GM12878 (cell line): ENCODE measurements around the gene LHB. TPM values are rescaled to one million over a fixed set of nuclear protein-coding genes. Genes with fewer than 3 reads are reported as not detected.
A peak's percentile ranks its signal among the peaks of the same experiment; 100 is the strongest.

Source experiments
- ATAC-seq: fragments of 200-7000 bp; cut with Tn5 transposase; 3 replicates; pipeline ENCODE4 v1.9.1; 2020; ENCODE audit warnings: mild to moderate bottlenecking, moderate library complexity
- BruUV-seq: library from RNA; stranded (reverse); fragments of 400-500 nt; replicated peaks from 2 replicates; lab custom pipeline; 2021; lab: Mats Ljungman, UMichigan
- CTCF ChIA-PET: fragments of 300-600 bp; sonication (Branson Sonifier 250); formaldehyde crosslinking; extraction: SDS; loops from one replicate; lab custom pipeline; 2021; ENCODE audit warnings: inconsistent platforms; lab: Yijun Ruan, JAX
- POLR2A ChIA-PET: fragments of 350-600 bp; formaldehyde crosslinking; extraction: SDS; loops from one replicate; lab custom pipeline; 2021; ENCODE audit warnings: inconsistent platforms; lab: Charles Lee
- RAD21 ChIA-PET: fragments of 300-600 bp; sonication (Branson Sonifier 250); formaldehyde crosslinking; loops from one replicate; lab custom pipeline; 2023; ENCODE audit warnings: antibody characterized with exemption; ENCODE audit not compliant: unreplicated experiment; lab: Charles Lee
- SMC1A ChIA-PET: fragments of 300-600 bp; sonication (Branson Sonifier 250); formaldehyde crosslinking; loops from one replicate; lab custom pipeline; 2023; ENCODE audit not compliant: unreplicated experiment, uncharacterized antibody; lab: Charles Lee
- DNase-seq: peaks from one replicate; pipeline ENCODE4 v3.0.0-alpha.2; 2011; ENCODE audit warnings: low read depth, low spot score
- FAIRE-seq: peaks from 3 replicates; lab custom pipeline; 2011; peaks lifted over from hg19 to GRCh38; lab: Jason Lieb, UNC
- H2AFZ ChIP-seq: 2 replicates; pipeline ENCODE4 v1.6.0; 2011; ENCODE audit warnings: low read depth, low read length, control low read depth; ENCODE audit not compliant: control insufficient read depth
- H3K27ac ChIP-seq: 2 replicates; pipeline ENCODE4 v1.5.1; 2011; ENCODE audit warnings: control low read depth; ENCODE audit not compliant: control insufficient read depth, insufficient read depth
- H3K27me3 ChIP-seq, 2 experiments: replicated peaks in 1 of 2; 2 replicates each; pipeline versions ENCODE4 v1.6.0 to v1.6.1; 2011; ENCODE audit warnings: low read length in 1 of 2; ENCODE audit not compliant: control insufficient read depth in 2 of 2, insufficient read depth in 2 of 2
- H3K36me3 ChIP-seq, 2 experiments: 2 replicates each; pipeline ENCODE4 v1.5.1; 2011; ENCODE audit warnings: low read length in 1 of 2; ENCODE audit not compliant: control insufficient read depth in 2 of 2, insufficient read depth in 2 of 2
- H3K4me1 ChIP-seq: 2 replicates; pipeline ENCODE4 v1.6.1; 2011; ENCODE audit warnings: mild to moderate bottlenecking, low read length, moderate library complexity, mixed read lengths; ENCODE audit not compliant: control insufficient read depth, insufficient read depth
- H3K4me2 ChIP-seq: 2 replicates; pipeline ENCODE4 v1.6.0; 2011; ENCODE audit warnings: control low read depth; ENCODE audit not compliant: control insufficient read depth, insufficient read depth
- H3K4me3 ChIP-seq: fragments of 200-600 bp; sonication (generic); 2 replicates; pipeline ENCODE4 v1.5.1; 2016
- H3K79me2 ChIP-seq: 2 replicates; pipeline ENCODE4 v1.6.0; 2011; ENCODE audit warnings: low read length; ENCODE audit not compliant: control insufficient read depth, insufficient read depth
- H3K9ac ChIP-seq: 2 replicates; pipeline ENCODE4 v1.8.0; 2011; ENCODE audit warnings: low read length, control low read depth, mixed read lengths; ENCODE audit not compliant: control insufficient read depth, insufficient read depth
- H3K9me3 ChIP-seq: replicated peaks from 3 replicates; pipeline ENCODE4 v1.5.1; 2011; ENCODE audit warnings: mild to moderate bottlenecking, low read length; ENCODE audit not compliant: control insufficient read depth, insufficient read depth
- H4K20me1 ChIP-seq: 2 replicates; pipeline ENCODE4 v1.6.0; 2011; ENCODE audit not compliant: control insufficient read depth, insufficient read depth
- BCLAF1 ChIP-seq: fragments of 450-650 bp; IDR thresholded peaks from 2 replicates; pipeline ENCODE4 v1.6.1; 2017; ENCODE audit warnings: antibody characterized with exemption, mild to moderate bottlenecking, moderate library complexity
- BHLHE40 ChIP-seq, 2 experiments: fragments of 450-650 bp in 1 of 2; IDR thresholded peaks; 2 replicates each; pipeline ENCODE4 v1.6.1; 2011 to 2017; ENCODE audit warnings: low read depth in 2 of 2, borderline replicate concordance in 1 of 2, improper control_type of control experiment in 1 of 2, low read length in 1 of 2, mild to moderate bottlenecking in 1 of 2
- CHD4 ChIP-seq: fragments of 200-600 bp; sonication (generic); IDR thresholded peaks from 2 replicates; pipeline ENCODE4 v1.6.1; 2016; ENCODE audit warnings: mild to moderate bottlenecking
- E2F8 ChIP-seq: fragments of 450-650 bp; IDR thresholded peaks from 2 replicates; pipeline ENCODE4 v1.6.1; 2018; ENCODE audit warnings: mild to moderate bottlenecking, low read depth, moderate library complexity; ENCODE audit not compliant: partially characterized antibody
- FOS ChIP-seq: IDR thresholded peaks from 3 replicates; pipeline ENCODE4 v1.6.1; 2011; ENCODE audit warnings: borderline replicate concordance; ENCODE audit not compliant: insufficient read length; ENCODE audit errors: extremely low read depth
- FOXK2 ChIP-seq: fragments of 450-650 bp; IDR thresholded peaks from 2 replicates; pipeline ENCODE4 v1.6.1; 2017; ENCODE audit warnings: mild to moderate bottlenecking, moderate library complexity
- KDM1A ChIP-seq: fragments of 200-600 bp; sonication (generic); IDR thresholded peaks from 2 replicates; pipeline ENCODE4 v1.6.1; 2016; ENCODE audit warnings: borderline replicate concordance
- NR2C1 ChIP-seq: fragments of 450-650 bp; IDR thresholded peaks from 2 replicates; pipeline ENCODE4 v1.6.1; 2017; ENCODE audit warnings: antibody characterized with exemption, mild to moderate bottlenecking, moderate library complexity
- RAD51 ChIP-seq: fragments of 450-650 bp; IDR thresholded peaks from 2 replicates; pipeline ENCODE4 v1.6.1; 2016; ENCODE audit warnings: moderate library complexity, mild to moderate bottlenecking, inconsistent platforms
- RUNX3 ChIP-seq: IDR thresholded peaks from 2 replicates; pipeline ENCODE4 v1.6.1; 2012; ENCODE audit warnings: low read length, inconsistent platforms
- SMC3 ChIP-seq: IDR thresholded peaks from 2 replicates; pipeline ENCODE4 v1.6.1; 2011; ENCODE audit warnings: low read length, improper control_type of control experiment, borderline replicate concordance
- SREBF1 ChIP-seq: IDR thresholded peaks from 2 replicates; pipeline ENCODE4 v1.6.1; 2012; ENCODE audit warnings: mild to moderate bottlenecking, low read length
- SRF ChIP-seq, 2 experiments: IDR thresholded peaks; 2 replicates each; pipeline ENCODE4 v1.6.1; 2011; ENCODE audit warnings: low read depth in 2 of 2, low read length in 2 of 2, mild to moderate bottlenecking in 1 of 2, moderate library complexity in 1 of 2
- SUPT20H ChIP-seq: IDR thresholded peaks from 2 replicates; pipeline ENCODE4 v1.6.1; 2011; ENCODE audit warnings: low read depth, mild to moderate bottlenecking, low read length, moderate library complexity, borderline replicate concordance; ENCODE audit not compliant: control insufficient read depth
- YY1 ChIP-seq: IDR thresholded peaks from 2 replicates; pipeline ENCODE4 v1.6.1; 2011; ENCODE audit warnings: low read depth, mild to moderate bottlenecking, low read length
- ZBED1 ChIP-seq: IDR thresholded peaks from 2 replicates; pipeline ENCODE4 v1.6.1; 2016; ENCODE audit warnings: borderline replicate concordance
- WGBS: methylation state at CpG from one replicate; pipeline ENCODE4 v1.1.6; 2016; ENCODE audit warnings: low lambda C conversion rate; ENCODE audit not compliant: insufficient replicate concordance, insufficient coverage; ENCODE audit errors: missing lambda C conversion rate; 5-methylcytosine and 5-hydroxymethylcytosine counted together
- in situ Hi-C: fragments of 300-500 bp; cut with MboI; formaldehyde crosslinking; loops from 9 replicates; pipeline ENCODE4 v1.14.3; 2018; ENCODE audit warnings: mixed read lengths
- intact Hi-C: fragments of 100-400 bp; cut with micrococcal nuclease; formaldehyde crosslinking; loops from one replicate; pipeline ENCODE4 v1.14.2; 2022; ENCODE audit not compliant: unreplicated experiment
- polyA plus RNA-seq, 11 experiments: library from polyadenylated mRNA; depleted of rRNA in 4 of 11; unstranded in 6 of 11; stranded (reverse) in 5 of 11; fragments of >200 nt; fragmentation: Nextera tagmentation in 4 of 11; fragmentation: Illumina TruSeq in 1 of 11; extraction: Ambion mirVana in 4 of 11; extraction: Trizol in 1 of 11; gene quantifications; 1 replicate in 1 of 11; 2 replicates in 10 of 11; pipeline versions ENCODE4 v1.2.1 to v1.2.3, GENCODE V29; 2011 to 2016; ENCODE audit warnings: inconsistent platforms in 2 of 11, missing spikeins in 2 of 11, low read depth in 1 of 11
- total RNA-seq, 4 experiments: library from RNA; depleted of rRNA in 3 of 4; stranded (reverse); fragments of >200 nt in 3 of 4; fragmentation: Illumina TruSeq in 1 of 4; extraction: Trizol in 1 of 4; gene quantifications; 2 replicates each; pipeline versions ENCODE4 v1.2.1 to v1.2.3, GENCODE V29; 2013 to 2021

The LHB gene
- total and polyA plus RNA-seq, 10 of the 15 experiments (the other 5 are each of a cell fraction or from before 2014, with no cell fraction given), result 0.20 to 0.72 (median 0.46) TPM; not detected in 5

- no peak for TF ChIP-seq RAD51
- TF ChIP-seq FOS, result no peak
- no peak for TF ChIP-seq NR2C1
- no peak for TF ChIP-seq E2F8
- TF ChIP-seq BHLHE40 (IDR thresholded peaks at IDR 0.05; ENCODE audit: borderline replicate concordance in 1 of 2, low read depth in 2 of 2, low read length in 1 of 2), result no peak
These were observed 5.2 kb upstream of the LHB start (continued) for GRCh38 chr19:49022116-49022515.

- ChIA-PET SMC1A (no interaction called here), POLR2A (interaction anchor here (0.5 kb wide), 1 partner anchor 140 kb away, joined by 5 read pairs; no protein-coding TSS in a partner anchor)
- TF ChIP-seq KDM1A (no peak), SRF (IDR thresholded peaks at IDR 0.05; ENCODE audit: low read depth in 2 of 2, low read length in 2 of 2) (no peak), SMC3 (no peak), FOXK2 (no peak), CHD4 (no peak), SUPT20H (no peak), YY1 (no peak), BHLHE40 (IDR thresholded peaks at IDR 0.05; ENCODE audit: borderline replicate concordance in 1 of 2, low read depth in 2 of 2, low read length in 1 of 2) (peak; percentile 61 to 81), ZBED1 (no peak), SREBF1 (no peak), RUNX3 (peak; percentile 9; the same call in 1 of the 2 replicates), BCLAF1 (no peak)
These were observed 4.3 kb upstream of the LHB start for GRCh38 chr19:49020931-49021895.

More at GRCh38 chr19:49020931-49021895, 4.3 kb upstream of the LHB start:
- ChIA-PET RAD21 (interaction anchor here (0.6 kb wide), 1 partner anchor 247 kb away, joined by 3 read pairs; no protein-coding TSS in a partner anchor), CTCF (interaction anchor here (0.8 to 1.8 kb wide), 2 partner anchors 77 to 178 kb away, joined by 3 to 5 read pairs; no protein-coding TSS in a partner anchor)
- no peak overlapping the region for H3K4me3 ChIP-seq
- peaks cover 15% of the 10 kb centered on the region for H3K4me1 ChIP-seq
- ATAC-seq (peak; percentile 16; the same call in 2 of the 3 replicates), FAIRE-seq (no peak), DNase-seq (no peak)
- H3K9ac ChIP-seq, result no peak overlapping the region
- H4K20me1 ChIP-seq, result no peaks in the 10 kb centered on the region
- H3K9me3 ChIP-seq, result no peaks in the 10 kb centered on the region
- H3K27me3 ChIP-seq, result no peaks in the 10 kb centered on the region
- no peaks in the 10 kb centered on the region; a peak in 1 of 4 replicates for H3K36me3 ChIP-seq
- intact Hi-C loops (no loop called here), in situ Hi-C loops (no loop called here)
- no peaks in the 10 kb centered on the region for H3K79me2 ChIP-seq
- peak overlapping the region; percentile 15 for H2AFZ ChIP-seq
- BruUV-seq, result no TSS peak
- 12% methylated on average over 16 of the region's 16 CpGs for WGBS
- no peak overlapping the region for H3K27ac ChIP-seq
- no peak overlapping the region for H3K4me2 ChIP-seq
